ENCODE results near the gene ERRFI1.

- no peak for TF ChIP-seq EZH2 (IDR thresholded peaks at IDR 0.05; ENCODE audit: borderline replicate concordance, low read depth, low read length, severe bottlenecking)
- TF ChIP-seq, protein P1, sequence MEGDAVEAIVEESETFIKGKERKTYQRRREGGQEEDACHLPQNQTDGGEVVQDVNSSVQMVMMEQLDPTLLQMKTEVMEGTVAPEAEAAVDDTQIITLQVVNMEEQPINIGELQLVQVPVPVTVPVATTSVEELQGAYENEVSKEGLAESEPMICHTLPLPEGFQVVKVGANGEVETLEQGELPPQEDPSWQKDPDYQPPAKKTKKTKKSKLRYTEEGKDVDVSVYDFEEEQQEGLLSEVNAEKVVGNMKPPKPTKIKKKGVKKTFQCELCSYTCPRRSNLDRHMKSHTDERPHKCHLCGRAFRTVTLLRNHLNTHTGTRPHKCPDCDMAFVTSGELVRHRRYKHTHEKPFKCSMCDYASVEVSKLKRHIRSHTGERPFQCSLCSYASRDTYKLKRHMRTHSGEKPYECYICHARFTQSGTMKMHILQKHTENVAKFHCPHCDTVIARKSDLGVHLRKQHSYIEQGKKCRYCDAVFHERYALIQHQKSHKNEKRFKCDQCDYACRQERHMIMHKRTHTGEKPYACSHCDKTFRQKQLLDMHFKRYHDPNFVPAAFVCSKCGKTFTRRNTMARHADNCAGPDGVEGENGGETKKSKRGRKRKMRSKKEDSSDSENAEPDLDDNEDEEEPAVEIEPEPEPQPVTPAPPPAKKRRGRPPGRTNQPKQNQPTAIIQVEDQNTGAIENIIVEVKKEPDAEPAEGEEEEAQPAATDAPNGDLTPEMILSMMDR (IDR thresholded peaks at IDR 0.05; ENCODE audit: borderline replicate concordance, extremely low read depth, low read length, poor library complexity, severe bottlenecking), result no peak
Measured at GRCh38 chr1:8012955-8013354, 13.2 kb downstream of the ERRFI1 start.

Data from DND-41 (cell line).